Right lobe of liver (tissue), 4 donors: ENCODE data around the gene EXOSC7.

Experiments
- CTCF ChIP-seq, 4 donors: fragments of 200-600 bp in 3 of 4; fragments of 450-650 bp in 1 of 4; IDR thresholded peaks; one replicate each; pipeline versions ENCODE4 v1.5.1 to v1.8.0; 2016 to 2022; ENCODE audit warnings: antibody characterized with exemption in 4 of 4, mild to moderate bottlenecking in 2 of 4
- POLR2A ChIP-seq: fragments of 450-650 bp; IDR thresholded peaks from one replicate; pipeline ENCODE4 v1.6.1; 2017; ENCODE audit warnings: antibody characterized with exemption, mild to moderate bottlenecking
- donor health status: DM: no; HTN: no; CAD: no.
- donor health status: DM: no; HTN: no; CAD: no.
- donor health status: DM: no; HTN: yes; CAD: no.

- TF ChIP-seq POLR2A (no peak), CTCF (IDR thresholded peaks at IDR 0.05) (no peak)
Measured at GRCh38 chr3:45029216-45029615, 53.2 kb downstream of the EXOSC7 start.
